Middle frontal gyrus (tissue), 1 donor: Measurements from ENCODE around the gene REM1.

ENCODE experiments used
- DNase-seq: peaks from one replicate; pipeline ENCODE4 v3.0.0-alpha.2; 2015; ENCODE audit warnings: low spot score; ENCODE audit errors: extremely low spot score

REM1 gene

DNA sequence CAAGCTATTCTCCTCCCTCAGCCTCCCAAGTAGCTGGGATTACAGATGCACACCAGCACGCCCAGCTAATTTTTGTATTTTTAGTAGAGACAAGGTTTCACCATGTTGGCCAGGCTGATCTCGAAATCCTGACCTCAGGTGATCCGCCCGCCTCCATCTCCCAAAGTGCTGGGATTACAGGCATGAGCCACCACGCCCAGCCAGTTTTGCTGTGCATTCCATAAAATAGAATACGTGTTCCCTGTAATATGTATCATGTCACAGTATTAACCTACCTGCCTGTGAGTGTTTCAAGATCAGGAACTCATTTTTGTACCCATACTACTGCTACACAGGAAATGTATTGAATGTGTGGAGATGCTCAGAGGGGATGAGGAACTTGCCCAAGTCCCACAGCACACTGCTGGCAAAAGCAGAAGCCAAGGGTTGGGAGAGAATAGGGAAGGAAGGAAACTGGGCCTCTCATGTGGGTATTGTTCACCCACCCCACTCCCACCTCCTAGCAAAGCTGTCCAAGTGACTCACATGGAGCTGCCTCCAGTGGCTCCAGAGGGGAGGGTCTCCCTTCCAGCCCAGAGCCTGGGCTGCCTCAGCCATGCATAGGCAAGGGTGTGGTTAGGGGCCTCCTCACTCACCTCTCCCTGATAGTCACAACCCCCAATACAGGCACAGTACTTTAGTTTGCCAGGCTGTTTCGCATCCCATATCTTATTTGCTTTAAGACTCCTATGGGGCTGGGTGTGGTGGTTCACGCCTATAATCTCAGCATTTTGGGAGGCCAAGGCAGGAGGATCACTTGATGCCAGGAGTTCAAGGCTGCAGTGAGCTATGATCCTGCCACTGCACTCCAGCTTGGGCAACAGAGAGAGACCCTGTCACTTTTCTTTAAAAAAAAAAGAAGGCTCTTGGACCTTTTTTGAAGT is 48.5 kb downstream of the REM1 start:
- no peak for DNase-seq

DNA sequence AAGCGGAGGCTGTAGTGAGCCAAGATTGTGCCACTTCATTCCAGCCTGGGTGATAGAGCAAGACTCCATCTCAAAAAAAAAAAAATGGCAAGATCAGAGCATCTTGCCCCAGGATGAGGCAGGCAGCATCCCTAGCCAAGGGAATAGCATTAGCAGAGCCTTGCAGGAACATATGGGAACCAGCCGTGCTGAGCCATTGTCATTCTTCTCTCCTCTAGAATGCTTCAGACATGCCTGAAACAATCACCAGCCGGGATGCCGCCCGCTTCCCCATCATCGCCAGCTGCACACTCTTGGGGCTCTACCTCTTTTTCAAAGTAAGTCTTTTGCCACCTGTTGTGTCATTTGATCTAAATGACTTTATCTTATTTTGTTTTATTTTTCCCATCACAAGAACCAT is 52.2 kb downstream of the REM1 start:
- no peak for DNase-seq
